Measurements from ENCODE around the gene SLC9B2.

Gene SLC9B2

GRCh38 chr4:103076747-103077347 is at the start of gene SLC9B2:
TSS of gene SLC9B2 (minus strand) at chr4:103076761. CDS start at chr4:103067550, 9,211 bp downstream.
- DNase-seq (ENCODE audit: low read depth in 2 of 2), result peak in 1 of 2 donors; percentile 5

DNA sequence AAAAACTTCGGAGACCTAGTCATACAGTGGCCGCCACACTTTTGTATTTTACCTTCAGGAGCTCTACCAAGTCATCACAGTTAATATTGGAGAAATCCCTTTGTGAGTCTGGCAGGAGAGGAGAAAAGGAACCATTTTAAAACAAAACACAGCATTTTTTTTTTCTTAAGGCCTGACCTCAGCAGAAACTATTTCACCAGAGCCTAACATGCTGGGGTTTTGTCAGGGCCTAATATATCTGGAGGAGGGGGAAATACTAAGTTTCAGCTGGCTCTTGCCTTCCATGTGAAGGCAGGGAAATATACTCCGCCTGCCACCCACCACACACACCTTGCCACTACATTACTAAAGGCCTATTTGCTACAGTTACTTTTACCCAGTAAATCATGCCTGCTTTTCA is 49.6 kb upstream of the SLC9B2 start:
- no peak for DNase-seq (ENCODE audit: low read depth in 2 of 2)

GRCh38 chr4:103123114-103123513 is 46.6 kb upstream of the SLC9B2 start:
- DNase-seq (ENCODE audit: low read depth in 2 of 2), result no peak

GRCh38 chr4:103118166-103118565 is 41.6 kb upstream of the SLC9B2 start:
- no peak for DNase-seq (ENCODE audit: low read depth in 2 of 2)

GRCh38 chr4:103111598-103111997 is 35.0 kb upstream of the SLC9B2 start:
- DNase-seq (ENCODE audit: low read depth in 2 of 2), result no peak

GRCh38 chr4:103108542-103108941 is 32.0 kb upstream of the SLC9B2 start:
- no peak for DNase-seq (ENCODE audit: low read depth in 2 of 2)

DNA sequence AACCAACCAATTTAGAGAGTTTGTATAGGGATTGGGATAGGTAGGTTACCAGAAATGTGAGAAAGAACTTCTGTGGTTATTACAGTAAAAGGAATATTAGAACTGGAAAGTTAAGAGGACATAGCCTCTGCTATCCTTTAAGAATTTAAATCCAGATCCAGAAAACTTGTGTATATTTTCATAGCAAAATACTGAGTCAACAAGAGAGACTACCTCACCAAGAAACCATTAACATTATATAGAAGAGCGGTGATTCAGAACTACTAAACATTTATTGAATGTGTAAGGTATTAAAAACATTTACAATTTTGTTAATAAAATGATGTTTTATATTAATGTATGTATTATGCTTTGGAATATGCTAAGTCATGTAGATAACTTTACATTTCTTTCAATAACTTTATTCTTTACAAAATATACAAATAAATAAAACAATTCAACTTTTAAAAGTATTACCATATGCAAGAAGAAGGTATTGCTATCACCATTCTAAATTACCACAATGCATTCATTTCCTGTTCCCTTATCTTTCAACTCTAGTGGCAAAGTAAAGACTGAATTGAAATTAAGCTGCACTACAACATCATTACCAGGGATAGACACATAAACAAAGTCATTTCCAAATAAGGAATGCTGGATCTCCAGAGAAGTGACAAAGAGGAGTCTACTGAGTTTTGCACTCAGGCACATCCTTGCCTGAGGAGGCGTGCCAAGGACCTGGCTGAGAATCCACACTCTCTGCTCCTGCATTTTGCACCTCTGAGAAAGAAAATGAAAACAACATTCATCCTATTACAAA is 29.2 kb upstream of the SLC9B2 start:
- no peak for DNase-seq (ENCODE audit: low read depth in 2 of 2)

DNA sequence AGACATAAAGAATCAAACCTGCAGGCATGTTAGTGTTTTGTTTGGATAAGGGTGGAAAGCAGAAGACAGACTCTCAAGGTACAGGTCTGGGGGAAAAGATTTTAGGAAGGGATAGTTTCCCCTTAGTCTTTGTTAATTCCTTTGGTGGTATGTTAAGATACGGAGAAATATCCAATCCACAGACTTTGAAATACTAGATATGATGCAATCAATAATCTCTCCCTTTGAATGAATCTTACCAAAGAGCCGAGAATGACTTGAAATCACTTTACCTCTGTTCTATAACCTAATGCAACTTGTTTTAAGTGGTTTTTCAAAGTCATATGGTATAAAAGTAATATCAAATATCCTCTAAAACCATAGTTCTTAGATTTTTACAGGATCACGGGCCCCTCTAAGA is 28.3 kb upstream of the SLC9B2 start:
- DNase-seq (ENCODE audit: low read depth in 2 of 2), result no peak

DNA sequence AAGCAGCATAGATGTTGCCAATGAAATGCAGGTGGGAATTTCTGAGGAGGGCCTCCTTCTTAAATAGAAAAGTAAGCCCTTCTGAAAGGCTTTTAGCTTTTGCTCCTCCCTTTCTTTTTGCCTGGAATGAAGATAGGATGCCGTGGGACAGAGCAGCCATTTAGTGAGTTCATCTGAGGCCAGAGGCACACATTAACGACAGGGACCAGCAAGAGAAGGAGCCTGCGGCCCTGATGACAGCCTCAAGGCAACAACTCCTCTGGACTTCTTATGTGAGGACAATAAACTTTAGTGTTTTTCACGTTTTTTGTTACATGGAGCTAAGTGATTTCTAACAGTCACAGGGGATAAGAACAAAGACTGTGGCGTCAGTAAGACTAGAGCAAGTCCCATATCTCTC is 24.1 kb upstream of the SLC9B2 start:
- DNase-seq (ENCODE audit: low read depth in 2 of 2), result no peak

DNA sequence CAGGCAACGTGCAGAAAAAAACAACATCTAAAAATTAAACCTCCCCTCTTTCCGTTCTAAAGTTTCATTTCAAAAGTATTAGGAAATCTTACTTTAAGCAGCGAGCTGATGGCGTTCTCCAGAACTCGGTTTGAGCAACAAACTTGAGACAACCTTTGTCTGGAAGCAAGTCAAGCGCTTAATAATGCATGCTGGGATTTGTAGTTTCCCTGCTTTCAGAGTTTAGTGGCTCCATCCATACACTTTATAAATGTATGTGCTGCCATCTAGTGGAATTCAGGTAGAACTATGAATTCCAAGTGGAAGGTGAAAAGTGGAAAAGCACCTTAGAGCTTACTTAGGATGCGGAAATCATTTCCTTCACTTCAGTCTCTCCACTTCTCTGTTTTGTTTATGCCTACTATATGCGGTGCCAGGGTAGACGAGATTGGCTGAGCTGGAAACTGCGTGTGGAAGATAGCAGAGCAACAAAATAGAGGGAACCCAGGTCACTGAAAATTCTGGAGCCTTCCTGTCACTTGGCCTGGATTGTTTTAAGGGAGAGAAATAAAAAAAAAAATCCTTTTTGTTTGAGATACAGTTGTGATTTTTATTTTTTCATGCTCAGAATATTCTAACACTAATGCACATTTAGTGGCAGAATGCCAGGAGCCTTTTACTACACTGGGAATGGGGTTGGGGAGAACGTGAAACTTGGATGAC is 23.3 kb upstream of the SLC9B2 start, which contains the start of gene BDH2:
Gene BDH2 (minus strand): TSS at position 144 of the 702 bp plus-strand sequence. CDS start 3,580 bp downstream, outside the sequence.
- DNase-seq (ENCODE audit: low read depth in 2 of 2), result peak in 1 of 2 donors; percentile 21

- DNase-seq (ENCODE audit: low read depth in 2 of 2), result no peak
These were observed 22.3 kb upstream of the SLC9B2 start for GRCh38 chr4:103098756-103099440.

DNA sequence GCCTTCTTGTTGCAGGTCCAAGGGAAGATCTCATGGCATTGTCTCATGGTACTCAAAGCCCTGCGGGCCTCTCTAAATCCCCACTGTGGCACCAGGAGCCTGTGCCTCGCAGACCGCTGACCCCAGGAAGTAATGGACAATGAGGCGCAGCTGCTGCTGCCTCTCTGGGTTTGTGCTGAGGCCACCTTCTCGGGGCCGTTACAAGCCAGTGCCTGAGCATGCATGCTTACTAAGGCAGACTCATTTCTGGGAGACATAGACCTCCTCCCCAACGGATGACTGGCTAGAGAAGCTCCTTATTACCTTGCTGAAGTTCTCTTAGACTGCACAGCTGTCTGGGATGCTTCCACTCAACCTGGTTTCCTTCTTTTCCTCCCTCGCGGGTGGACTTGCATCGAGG is 21.8 kb upstream of the SLC9B2 start:
- DNase-seq (ENCODE audit: low read depth in 2 of 2), result no peak

DNA sequence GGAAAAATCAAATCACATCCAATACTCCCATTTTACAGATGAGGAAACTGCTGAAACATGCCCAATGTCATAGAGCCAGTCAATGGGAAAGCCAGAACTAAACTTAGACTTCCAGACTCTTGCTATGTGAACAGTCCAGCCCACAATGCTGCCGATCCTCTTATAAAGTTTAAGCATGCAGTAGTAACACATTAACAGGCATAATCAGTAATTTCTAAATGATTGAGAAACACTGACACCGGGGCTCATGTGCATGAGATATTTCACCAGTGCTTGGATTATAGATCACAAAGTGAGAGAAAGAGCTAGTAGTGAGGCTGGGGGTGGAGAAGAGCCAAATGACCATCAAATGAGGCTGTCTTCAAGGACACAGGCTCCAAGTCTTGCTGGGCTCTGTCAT is 20.6 kb upstream of the SLC9B2 start:
- no peak for DNase-seq (ENCODE audit: low read depth in 2 of 2)

- DNase-seq (ENCODE audit: low read depth in 2 of 2), result no peak
These were observed 18.5 kb upstream of the SLC9B2 start for GRCh38 chr4:103095080-103095479.

DNA sequence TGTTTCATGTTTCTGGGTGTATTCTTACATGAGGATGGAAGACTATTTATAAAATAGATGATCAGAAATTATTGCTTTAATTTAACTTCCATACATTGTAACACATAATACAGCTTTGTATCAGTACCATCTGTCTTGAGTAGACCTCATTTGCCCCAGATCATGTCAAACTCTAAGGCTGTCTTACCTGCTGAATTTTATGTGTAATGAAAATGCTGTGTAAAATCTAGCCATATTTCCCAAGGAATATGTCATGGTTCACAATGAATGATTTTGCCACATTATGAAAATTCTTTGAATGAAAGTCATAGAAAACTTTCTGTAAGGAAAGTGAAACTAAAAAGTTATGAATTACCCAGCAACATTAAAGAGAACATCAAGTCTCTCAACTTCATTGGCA is 15.7 kb upstream of the SLC9B2 start:
- no peak for DNase-seq (ENCODE audit: low read depth in 2 of 2)

DNA sequence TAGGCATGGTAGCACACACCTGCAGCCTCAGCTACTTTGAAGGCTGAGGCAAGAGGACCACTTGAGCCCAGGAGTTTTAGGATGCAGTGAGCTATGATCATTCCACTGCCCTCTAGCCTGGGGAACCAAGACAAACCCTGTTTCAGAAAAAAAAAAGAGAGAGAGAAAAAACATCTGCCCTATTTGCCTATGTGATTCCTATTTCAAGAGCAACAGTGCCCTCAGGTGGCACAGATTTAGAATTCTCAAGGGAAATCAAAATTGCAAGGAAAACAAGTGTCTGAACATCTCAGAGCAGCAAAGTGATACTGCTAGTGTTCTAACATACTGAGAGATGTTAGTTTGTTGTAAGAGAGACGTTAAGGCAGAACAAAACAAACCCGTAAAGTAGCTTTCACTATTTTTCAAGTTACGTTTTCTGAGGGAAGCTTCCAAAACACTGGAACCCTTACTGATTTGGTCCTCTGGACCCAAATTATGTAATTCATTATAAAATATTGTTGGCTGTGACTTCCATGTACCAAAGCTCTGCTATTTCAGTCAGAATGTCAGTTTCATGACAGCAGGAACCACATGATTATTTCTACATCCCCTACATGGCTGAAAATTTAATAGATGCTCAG is 15.2 kb upstream of the SLC9B2 start:
- DNase-seq (ENCODE audit: low read depth in 2 of 2), result peak in 1 of 2 donors; percentile 18

DNA sequence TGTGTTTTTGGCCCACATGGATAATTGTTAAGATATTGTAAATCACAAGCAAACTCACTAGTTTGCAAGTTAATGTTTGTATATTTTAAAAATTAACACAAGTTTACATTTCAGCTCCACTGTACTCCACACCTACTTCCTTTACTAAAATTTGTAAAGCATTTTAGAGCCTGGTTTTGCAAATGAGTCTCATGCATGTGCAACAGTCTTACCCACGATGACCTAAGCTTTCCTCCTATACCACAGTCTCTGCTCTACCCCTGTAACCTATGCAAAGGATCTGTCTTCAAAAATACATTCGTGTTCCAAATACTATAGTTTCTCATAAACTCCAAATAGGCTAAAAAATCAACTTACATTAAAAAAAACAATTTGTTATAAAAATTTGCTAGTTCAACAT is 12.9 kb upstream of the SLC9B2 start:
- DNase-seq (ENCODE audit: low read depth in 2 of 2), result no peak

GRCh38 chr4:103086551-103086950 is 10.0 kb upstream of the SLC9B2 start:
- DNase-seq (ENCODE audit: low read depth in 2 of 2), result no peak

GRCh38 chr4:103085555-103086196 is 9.1 kb upstream of the SLC9B2 start:
- no peak for DNase-seq (ENCODE audit: low read depth in 2 of 2)

DNA sequence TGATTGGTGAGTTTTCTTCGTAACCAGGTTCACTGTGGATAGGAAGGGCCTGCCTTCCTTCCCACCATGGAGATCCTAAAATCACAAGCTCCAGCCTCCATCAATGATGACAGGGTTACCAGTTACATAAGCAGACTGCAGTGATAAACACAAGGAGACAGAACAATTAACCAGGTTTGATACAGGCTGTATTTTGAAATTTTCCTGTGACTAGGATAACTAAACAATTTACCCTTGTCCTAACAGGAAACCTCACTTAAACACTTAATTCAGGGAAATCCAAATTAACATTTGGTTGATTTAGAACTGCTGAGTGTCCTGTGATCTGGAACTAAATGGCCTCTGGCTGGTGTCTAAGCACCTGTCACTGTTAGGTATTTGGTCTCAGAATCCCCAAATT is 3.1 kb upstream of the SLC9B2 start:
- DNase-seq (ENCODE audit: low read depth in 2 of 2), result no peak
